Ascending aorta (tissue), 2 donors: ENCODE measurements around the gene PTER. TPM values are rescaled to one million over a fixed set of nuclear protein-coding genes. Genes with fewer than 3 reads are reported as not detected.

Experiments used
- DNase-seq, 2 donors: peaks; one replicate each; pipeline ENCODE4 v3.0.0-alpha.2; 2019; ENCODE audit warnings: low spot score in 2 of 2
- H3K27ac ChIP-seq, 2 donors: fragments of 200-600 bp; sonication (generic); one replicate each; pipeline ENCODE4 v1.5.1; 2016 to 2017; ENCODE audit warnings: mild to moderate bottlenecking in 1 of 2
- H3K27me3 ChIP-seq: fragments of 200-600 bp; sonication (generic); one replicate; pipeline ENCODE4 v1.5.1; 2017
- H3K36me3 ChIP-seq, 2 donors: fragments of 200-600 bp; sonication (generic); one replicate each; pipeline ENCODE4 v1.5.1; 2016
- H3K4me1 ChIP-seq, 2 donors: fragments of 200-600 bp; sonication (generic); one replicate each; pipeline ENCODE4 v1.5.1; 2016 to 2017; ENCODE audit warnings: mild to moderate bottlenecking in 1 of 2
- H3K4me3 ChIP-seq, 2 donors: fragments of 200-600 bp; sonication (generic); one replicate each; pipeline ENCODE4 v1.5.1; 2016 to 2017; ENCODE audit warnings: mild to moderate bottlenecking in 1 of 2
- H3K9me3 ChIP-seq, 2 donors: fragments of 200-600 bp; sonication (generic); one replicate each; pipeline ENCODE4 v1.5.1; 2016
- intact Hi-C: fragments of 100-400 bp; cut with DNase I; formaldehyde crosslinking; loops from one replicate; pipeline ENCODE4 v1.15.1; 2023
- total RNA-seq: library from RNA; depleted of rRNA; stranded (reverse); fragments of >200 nt; gene quantifications from one replicate; pipeline ENCODE4 v1.1.0, GENCODE V29; 2016
- TF ChIP-seq, protein P1 (sequence below), 3 experiments: fragments of 200-600 bp in 2 of 3; fragments of 450-650 bp in 1 of 3; sonication (generic) in 2 of 3; IDR thresholded peaks; one replicate each; pipeline ENCODE4 v1.5.1; 2016 to 2019; ENCODE audit warnings: antibody characterized with exemption in 3 of 3, mild to moderate bottlenecking in 1 of 3, moderate library complexity in 1 of 3

The PTER gene
- total RNA-seq, 1 donor from 2014 or later = 2.6 TPM

DNA sequence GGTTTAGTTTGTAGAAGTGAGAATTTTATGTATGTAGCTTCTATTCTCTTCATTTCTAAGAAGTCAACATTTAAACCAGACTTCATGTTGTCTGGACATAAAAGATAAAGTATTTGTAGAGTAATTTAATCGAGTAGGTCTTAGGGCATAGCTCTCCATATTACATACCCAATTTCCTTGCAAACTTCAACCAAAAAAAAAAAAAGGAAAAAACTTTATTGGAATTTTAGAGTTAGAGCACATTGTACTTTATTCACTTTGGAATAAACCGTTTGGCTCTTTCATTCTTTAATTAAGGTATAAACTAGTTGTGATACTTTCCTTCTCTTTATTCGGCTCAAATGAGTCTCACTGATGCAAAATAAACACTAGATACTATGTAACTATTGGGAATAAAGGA, 36.0 kb downstream of the PTER start:
- no peak overlapping the region for H3K27ac ChIP-seq
- no peaks in the 10 kb centered on the region for H3K4me1 ChIP-seq
- H3K4me3 ChIP-seq = no peak overlapping the region
- no peak for DNase-seq
- intact Hi-C loops = no loop called here
- H3K36me3 ChIP-seq = no peaks in the 10 kb centered on the region
- TF ChIP-seq, protein P1, sequence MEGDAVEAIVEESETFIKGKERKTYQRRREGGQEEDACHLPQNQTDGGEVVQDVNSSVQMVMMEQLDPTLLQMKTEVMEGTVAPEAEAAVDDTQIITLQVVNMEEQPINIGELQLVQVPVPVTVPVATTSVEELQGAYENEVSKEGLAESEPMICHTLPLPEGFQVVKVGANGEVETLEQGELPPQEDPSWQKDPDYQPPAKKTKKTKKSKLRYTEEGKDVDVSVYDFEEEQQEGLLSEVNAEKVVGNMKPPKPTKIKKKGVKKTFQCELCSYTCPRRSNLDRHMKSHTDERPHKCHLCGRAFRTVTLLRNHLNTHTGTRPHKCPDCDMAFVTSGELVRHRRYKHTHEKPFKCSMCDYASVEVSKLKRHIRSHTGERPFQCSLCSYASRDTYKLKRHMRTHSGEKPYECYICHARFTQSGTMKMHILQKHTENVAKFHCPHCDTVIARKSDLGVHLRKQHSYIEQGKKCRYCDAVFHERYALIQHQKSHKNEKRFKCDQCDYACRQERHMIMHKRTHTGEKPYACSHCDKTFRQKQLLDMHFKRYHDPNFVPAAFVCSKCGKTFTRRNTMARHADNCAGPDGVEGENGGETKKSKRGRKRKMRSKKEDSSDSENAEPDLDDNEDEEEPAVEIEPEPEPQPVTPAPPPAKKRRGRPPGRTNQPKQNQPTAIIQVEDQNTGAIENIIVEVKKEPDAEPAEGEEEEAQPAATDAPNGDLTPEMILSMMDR (IDR thresholded peaks at IDR 0.05) = no peak
- H3K9me3 ChIP-seq = no peaks in the 10 kb centered on the region
- no peaks in the 10 kb centered on the region for H3K27me3 ChIP-seq

DNA sequence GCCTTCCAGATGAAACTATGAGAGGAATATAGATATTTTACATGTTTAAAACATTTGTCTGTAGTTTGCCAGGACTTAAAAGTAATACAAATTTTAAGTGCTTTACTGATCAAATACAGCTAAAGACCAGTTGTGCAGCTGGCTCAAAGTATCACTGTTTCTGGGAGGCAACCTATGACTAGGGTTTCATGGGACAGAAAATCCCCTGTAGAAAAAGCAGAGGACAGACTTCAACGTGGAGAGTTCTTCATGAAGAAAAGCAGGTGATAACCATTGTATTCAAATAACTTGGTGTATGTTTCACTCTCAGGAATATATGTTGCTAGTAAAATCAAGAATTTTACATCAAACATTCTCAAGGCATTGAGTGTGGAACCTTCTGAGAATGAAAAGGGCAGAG, 40.9 kb downstream of the PTER start:
- no peak for DNase-seq
- Histone ChIP-seq H3K36me3 (no peaks in the 10 kb centered on the region), H3K4me3 (no peak overlapping the region), H3K27me3 (no peaks in the 10 kb centered on the region), H3K27ac (no peak overlapping the region), H3K4me1 (no peaks in the 10 kb centered on the region), H3K9me3 (no peaks in the 10 kb centered on the region)
- intact Hi-C loops = no loop called here
- TF ChIP-seq, protein P1 (IDR thresholded peaks at IDR 0.05) = no peak

DNA sequence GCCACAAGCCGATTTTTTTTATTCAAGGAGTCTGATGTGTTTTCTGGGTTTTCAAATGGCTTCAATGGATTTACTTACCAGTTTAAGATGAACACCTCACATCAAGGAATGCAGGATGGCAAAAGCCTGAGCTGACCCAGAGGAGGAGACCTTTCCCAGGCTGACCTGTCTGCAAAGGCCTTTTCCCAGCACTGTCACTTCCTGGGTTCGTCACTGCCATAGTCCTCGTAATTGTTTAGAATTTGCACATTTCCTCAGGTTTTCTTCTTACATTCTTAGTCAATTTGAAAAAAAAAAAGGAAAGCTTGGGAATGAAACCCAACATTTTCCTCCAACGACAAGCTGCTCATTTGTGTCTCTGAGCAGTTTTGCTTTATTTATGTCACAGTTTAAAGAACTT, 42.0 kb downstream of the PTER start:
- Histone ChIP-seq H3K9me3 (no peaks in the 10 kb centered on the region), H3K36me3 (no peaks in the 10 kb centered on the region), H3K27ac (no peak overlapping the region), H3K4me1 (no peaks in the 10 kb centered on the region), H3K27me3 (no peaks in the 10 kb centered on the region), H3K4me3 (no peak overlapping the region)
- no peak for DNase-seq
- TF ChIP-seq, protein P1 (IDR thresholded peaks at IDR 0.05) = no peak
- intact Hi-C loops = no loop called here

DNA sequence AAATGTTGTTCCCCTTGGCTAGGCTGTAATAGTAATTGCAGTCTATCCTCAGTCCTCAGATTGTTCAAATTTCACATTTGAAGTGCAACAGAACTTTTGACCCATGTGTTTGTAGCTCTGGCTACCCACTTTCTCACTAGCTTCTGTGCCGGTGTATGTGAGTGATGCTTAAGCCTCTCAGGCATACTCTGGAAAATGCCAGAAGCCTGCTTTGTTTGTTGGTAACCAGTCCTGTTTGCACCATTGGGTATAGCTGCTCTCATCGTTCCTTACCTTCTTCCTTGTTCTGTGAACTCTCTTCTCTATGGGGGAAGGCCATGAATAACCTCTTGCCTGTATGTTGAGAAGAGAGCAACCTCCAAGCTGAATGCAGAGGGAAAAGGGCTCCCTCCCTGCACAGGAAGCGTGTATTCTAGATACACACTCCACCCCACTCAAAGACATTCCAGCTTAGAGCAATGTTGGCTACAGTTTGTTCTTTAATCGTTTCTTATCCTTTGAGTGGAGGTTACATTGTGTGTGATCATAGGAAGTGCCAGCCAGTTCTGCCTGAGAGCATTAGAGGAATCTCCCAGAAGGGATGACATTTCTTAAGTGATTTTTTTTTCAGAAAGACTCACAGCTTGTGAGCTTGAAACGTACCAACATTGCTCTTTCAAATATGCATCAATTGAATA, 44.4 kb downstream of the PTER start:
- no peaks in the 10 kb centered on the region for H3K27me3 ChIP-seq
- TF ChIP-seq, protein P1 (IDR thresholded peaks at IDR 0.05) = no peak
- no peak overlapping the region for H3K4me3 ChIP-seq
- no peaks in the 10 kb centered on the region for H3K9me3 ChIP-seq
- no peaks in the 10 kb centered on the region for H3K36me3 ChIP-seq
- no peak overlapping the region for H3K27ac ChIP-seq
- no peaks in the 10 kb centered on the region for H3K4me1 ChIP-seq
- no peak for DNase-seq
- intact Hi-C loops = no loop called here

DNA sequence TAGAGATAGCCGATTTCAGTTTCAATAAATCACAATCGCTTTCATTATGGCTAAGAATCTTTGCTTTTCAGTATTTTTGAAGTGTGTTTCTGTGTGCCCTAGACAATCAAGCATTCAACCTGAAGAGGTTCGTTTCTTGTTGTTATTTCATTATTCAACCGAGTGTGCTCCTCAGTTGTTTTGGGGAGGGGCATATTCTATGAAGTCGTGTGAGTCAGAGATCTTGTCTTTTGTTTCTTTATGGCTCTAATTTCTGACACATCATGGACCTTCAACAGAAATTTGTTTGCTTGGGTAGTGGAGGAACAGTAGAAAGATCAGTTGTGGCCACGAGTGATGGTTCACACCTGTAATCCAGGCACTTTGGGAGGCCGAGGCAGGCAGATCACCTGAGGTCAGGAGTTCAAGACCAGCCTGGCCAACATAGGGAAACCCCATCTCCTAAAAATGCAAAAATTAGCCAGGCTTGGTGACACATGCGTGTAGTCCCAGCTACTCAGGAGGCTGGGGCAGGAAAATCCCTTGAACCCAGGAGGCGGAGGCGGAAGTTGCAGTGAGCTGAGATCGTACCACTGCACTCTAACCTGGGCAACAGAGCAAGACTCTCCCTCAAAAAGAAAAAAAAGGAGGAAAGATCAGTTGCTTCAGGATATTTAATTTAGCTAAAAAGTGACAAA, 46.6 kb downstream of the PTER start:
- Histone ChIP-seq H3K27ac (no peak overlapping the region), H3K27me3 (no peaks in the 10 kb centered on the region), H3K9me3 (no peaks in the 10 kb centered on the region), H3K4me3 (no peak overlapping the region), H3K36me3 (peaks cover 0 to 12% of the 10 kb centered on the region in 2 donors), H3K4me1 (no peaks in the 10 kb centered on the region)
- intact Hi-C loops = no loop called here
- no peak for DNase-seq
- TF ChIP-seq, protein P1 (IDR thresholded peaks at IDR 0.05) = no peak
